ENCODE data around the gene CLCA2.

Gene CLCA2

DNA sequence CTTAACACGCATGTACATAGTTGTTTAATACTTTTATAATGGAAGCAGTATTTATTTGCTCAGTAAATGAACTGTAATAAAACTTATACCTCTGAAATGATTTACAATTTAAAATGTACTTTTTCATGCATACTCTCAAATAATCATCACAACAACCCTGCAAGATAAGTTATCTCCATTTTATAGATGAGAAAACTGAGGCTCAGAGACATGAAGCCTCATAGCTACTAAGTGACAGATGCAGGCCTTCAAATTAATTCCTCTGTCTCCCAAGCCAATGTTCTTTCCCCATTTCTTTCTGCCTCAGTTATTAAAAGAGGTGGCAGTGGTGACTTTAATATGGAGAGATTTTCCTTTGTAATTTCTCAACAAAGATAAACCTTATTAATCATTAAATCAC is 25.1 kb downstream of the CLCA2 start:
- DNase-seq (ENCODE audit: low spot score): no peak
- ChIA-PET POLR2A (ENCODE audit: low non-redundant PET) (no interaction called here), CTCF (no interaction called here)
- H3K27ac ChIP-seq: no peak overlapping the region
- TF ChIP-seq, protein P1, sequence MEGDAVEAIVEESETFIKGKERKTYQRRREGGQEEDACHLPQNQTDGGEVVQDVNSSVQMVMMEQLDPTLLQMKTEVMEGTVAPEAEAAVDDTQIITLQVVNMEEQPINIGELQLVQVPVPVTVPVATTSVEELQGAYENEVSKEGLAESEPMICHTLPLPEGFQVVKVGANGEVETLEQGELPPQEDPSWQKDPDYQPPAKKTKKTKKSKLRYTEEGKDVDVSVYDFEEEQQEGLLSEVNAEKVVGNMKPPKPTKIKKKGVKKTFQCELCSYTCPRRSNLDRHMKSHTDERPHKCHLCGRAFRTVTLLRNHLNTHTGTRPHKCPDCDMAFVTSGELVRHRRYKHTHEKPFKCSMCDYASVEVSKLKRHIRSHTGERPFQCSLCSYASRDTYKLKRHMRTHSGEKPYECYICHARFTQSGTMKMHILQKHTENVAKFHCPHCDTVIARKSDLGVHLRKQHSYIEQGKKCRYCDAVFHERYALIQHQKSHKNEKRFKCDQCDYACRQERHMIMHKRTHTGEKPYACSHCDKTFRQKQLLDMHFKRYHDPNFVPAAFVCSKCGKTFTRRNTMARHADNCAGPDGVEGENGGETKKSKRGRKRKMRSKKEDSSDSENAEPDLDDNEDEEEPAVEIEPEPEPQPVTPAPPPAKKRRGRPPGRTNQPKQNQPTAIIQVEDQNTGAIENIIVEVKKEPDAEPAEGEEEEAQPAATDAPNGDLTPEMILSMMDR (conservative IDR thresholded peaks at IDR 0.05; ENCODE audit: low read depth): no peak

DNA sequence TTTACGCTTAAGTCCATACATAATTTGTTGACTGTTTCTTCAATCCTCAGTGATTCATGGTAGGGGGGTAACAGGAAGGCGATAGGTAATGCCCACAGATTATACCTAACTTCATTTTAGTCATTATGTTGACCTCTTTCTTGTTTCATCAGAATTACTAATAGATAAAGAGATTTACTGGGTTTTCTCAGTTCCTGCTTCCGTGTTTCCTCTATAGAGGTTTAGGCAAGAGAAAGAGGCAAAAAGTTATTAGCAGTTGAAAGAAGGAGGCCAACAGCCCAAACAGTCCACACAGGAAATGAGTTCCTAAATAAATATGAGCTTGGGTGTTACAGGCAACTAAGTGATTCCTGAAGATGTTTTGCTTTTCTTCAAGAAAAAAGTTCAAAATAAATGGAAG is 26.9 kb downstream of the CLCA2 start:
- DNase-seq (ENCODE audit: low spot score): no peak
- TF ChIP-seq, protein P1 (conservative IDR thresholded peaks at IDR 0.05; ENCODE audit: low read depth): no peak
- no peak overlapping the region for H3K27ac ChIP-seq
- CTCF ChIA-PET: interaction anchor here (0.6 kb wide), 1 partner anchor 819 kb away, joined by 4 read pairs; no protein-coding TSS in a partner anchor
- POLR2A ChIA-PET (ENCODE audit: low non-redundant PET): no interaction called here

DNA sequence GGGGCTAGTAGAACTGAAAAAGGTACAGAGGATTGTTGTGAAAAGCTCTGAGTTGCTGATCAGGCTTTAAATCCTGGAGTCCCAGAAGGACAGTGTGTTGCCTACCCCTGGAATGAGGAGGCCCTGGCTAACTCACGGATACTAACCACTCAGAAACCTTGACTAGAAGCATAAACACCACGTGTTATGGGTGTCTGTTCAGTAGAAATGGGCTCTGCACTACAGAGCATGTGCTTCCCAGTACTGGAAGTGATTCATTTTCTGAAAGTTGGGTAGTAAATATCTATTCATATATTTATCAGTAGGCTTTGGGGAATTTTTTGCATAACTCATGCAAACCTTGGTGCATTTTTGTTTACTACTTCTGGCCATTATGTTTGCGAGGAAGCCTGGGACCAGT is 29.7 kb downstream of the CLCA2 start:
- POLR2A ChIA-PET (ENCODE audit: low non-redundant PET): no interaction called here
- H3K27ac ChIP-seq: no peak overlapping the region
- DNase-seq (ENCODE audit: low spot score): no peak
- CTCF ChIA-PET: no interaction called here
- TF ChIP-seq, protein P1 (conservative IDR thresholded peaks at IDR 0.05; ENCODE audit: low read depth): no peak

DNA sequence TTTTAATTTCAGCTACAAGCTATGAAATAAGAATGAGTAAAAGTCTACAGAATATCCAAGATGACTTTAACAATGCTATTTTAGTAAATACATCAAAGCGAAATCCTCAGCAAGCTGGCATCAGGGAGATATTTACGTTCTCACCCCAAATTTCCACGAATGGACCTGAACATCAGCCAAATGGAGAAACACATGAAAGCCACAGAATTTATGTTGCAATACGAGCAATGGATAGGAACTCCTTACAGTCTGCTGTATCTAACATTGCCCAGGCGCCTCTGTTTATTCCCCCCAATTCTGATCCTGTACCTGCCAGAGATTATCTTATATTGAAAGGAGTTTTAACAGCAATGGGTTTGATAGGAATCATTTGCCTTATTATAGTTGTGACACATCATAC is 31.1 kb downstream of the CLCA2 start:
- CTCF ChIA-PET: interaction anchor here (0.7 kb wide), 1 partner anchor 25 kb away, joined by 6 read pairs; no protein-coding TSS in a partner anchor

DNA sequence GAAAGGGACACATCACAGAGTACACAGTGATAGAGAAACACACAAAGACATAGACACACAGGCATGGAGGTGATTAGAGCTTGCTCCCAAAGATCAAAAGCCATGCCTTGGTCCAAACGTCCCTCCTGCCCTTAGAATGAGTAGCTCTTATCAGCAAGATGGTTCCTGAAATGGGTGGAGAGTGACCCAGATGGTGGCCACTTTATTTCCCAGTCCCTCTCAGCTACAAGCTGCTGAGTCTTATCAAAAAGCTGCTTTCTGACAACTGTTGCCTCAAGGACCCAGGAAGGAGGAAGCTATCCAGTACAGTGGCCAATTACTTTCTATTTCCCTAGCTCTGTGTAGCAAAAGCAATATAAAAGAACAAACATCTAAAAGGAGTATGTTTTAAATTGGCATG is 37.0 kb downstream of the CLCA2 start:
- no peak for DNase-seq (ENCODE audit: low spot score)
- CTCF ChIA-PET: interaction anchor here (1.3 kb wide), 1 partner anchor 12 kb away, joined by 4 read pairs; no protein-coding TSS in a partner anchor
- POLR2A ChIA-PET (ENCODE audit: low non-redundant PET): no interaction called here
- H3K27ac ChIP-seq: no peak overlapping the region
- TF ChIP-seq, protein P1 (conservative IDR thresholded peaks at IDR 0.05; ENCODE audit: low read depth): no peak

More for the DNA sequence above, 31.1 kb downstream of the CLCA2 start:
- no peak for DNase-seq (ENCODE audit: low spot score)
- TF ChIP-seq, protein P1 (conservative IDR thresholded peaks at IDR 0.05; ENCODE audit: low read depth): no peak
- POLR2A ChIA-PET (ENCODE audit: low non-redundant PET): no interaction called here
- no peak overlapping the region for H3K27ac ChIP-seq

- TF ChIP-seq, protein P1 (conservative IDR thresholded peaks at IDR 0.05; ENCODE audit: low read depth): no peak
- DNase-seq (ENCODE audit: low spot score): no peak
- no peak overlapping the region for H3K27ac ChIP-seq
- POLR2A ChIA-PET (ENCODE audit: low non-redundant PET): no interaction called here
- CTCF ChIA-PET: interaction anchor here (0.7 to 1.3 kb wide), 3 partner anchors 12 to 41 kb away, joined by 3 to 4 read pairs (median 3); no protein-coding TSS in a partner anchor
These were observed 37.5 kb downstream of the CLCA2 start for GRCh38 chr1:86461482-86461881.

DNA sequence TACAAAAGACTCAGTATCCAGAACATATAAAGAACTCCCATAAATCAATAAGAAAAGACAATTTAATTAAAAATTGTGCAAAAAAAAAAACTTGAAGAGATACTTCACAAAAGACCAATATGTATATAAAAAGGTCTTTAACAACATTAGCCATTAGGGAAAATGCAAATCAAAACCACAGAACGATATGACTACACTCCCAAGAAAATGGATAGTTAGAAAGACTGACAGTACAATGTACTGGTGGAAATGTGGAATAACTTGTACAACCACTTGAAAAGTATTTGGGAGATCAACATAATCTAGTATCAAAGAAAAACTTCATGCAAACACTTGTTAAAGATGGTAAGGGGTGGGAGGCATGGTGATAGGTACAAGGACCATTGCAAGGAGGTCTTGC is 40.8 kb downstream of the CLCA2 start:
- CTCF ChIA-PET: no interaction called here
- no peak overlapping the region for H3K27ac ChIP-seq
- TF ChIP-seq, protein P1 (conservative IDR thresholded peaks at IDR 0.05; ENCODE audit: low read depth): no peak
- POLR2A ChIA-PET (ENCODE audit: low non-redundant PET): no interaction called here
- no peak for DNase-seq (ENCODE audit: low spot score)

All from RWPE1 (cell line).